ENCODE measurements around the gene MTR. TPM values are rescaled to one million over a fixed set of nuclear protein-coding genes. Genes with fewer than 3 reads are reported as not detected.

The MTR gene
- total RNA-seq, 1 experiment from 2014 or later, result 54.6 TPM

DNA sequence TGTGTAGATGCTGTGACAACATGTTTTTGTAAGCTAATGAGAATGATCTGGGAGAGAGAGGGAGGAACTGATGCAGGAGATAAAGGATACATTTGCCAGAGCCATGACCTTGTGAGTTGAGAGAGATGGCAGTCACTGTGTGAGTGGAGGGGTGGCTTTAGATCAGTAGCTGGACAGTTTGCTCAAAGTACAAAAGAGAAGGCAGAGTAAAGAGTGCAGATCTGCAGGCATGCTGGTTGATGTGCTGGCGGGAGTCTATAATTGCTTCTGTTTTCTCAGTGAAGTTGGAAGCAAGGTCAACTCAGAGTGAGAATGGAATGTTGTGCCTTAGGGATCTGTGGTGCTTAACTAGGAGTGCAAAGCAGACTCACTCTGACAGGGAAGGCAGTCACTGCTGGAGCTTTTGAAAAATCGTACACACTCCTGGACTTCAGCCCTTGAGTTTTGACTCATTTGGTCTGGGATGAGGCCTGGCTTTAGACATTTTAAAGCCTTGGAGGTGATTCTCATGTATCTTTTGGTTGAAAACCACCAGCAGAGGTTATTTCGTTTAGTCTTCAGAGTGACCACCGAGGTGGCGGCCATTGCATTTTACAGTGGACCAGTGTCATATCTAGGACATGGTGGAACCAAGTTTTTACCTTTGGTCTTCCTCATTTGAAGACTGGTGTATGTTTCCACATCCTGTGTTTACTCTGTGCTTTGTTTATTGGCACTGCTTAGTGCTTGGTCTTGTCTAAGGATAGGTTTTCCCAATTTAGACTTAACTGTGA lies 49.6 kb downstream of the MTR start:
- Mint-ChIP-seq H3K9me3 (ENCODE audit: unreplicated experiment) (no peaks in the 10 kb centered on the region), H3K27me3 (ENCODE audit: insufficient read depth, unreplicated experiment) (no peaks in the 10 kb centered on the region), H3K27ac (ENCODE audit: low read depth, unreplicated experiment) (no peak overlapping the region), H3K36me3 (ENCODE audit: insufficient read depth, unreplicated experiment) (peaks cover 50% of the 10 kb centered on the region), H3K4me3 (ENCODE audit: unreplicated experiment) (no peak overlapping the region), H3K4me1 (ENCODE audit: insufficient read depth, unreplicated experiment) (no peaks in the 10 kb centered on the region)
- BruUV-seq (replicated peaks), result no TSS peak
- CTCF ChIA-PET, result interaction anchor here (0.7 to 0.9 kb wide), 2 partner anchors 24 to 46 kb away, joined by 3 to 5 read pairs; no protein-coding TSS in a partner anchor
- POLR2A ChIA-PET, result interaction anchor here (0.5 to 1.0 kb wide), 5 partner anchors 10 to 583 kb away, joined by 3 to 5 read pairs (median 3); no protein-coding TSS in a partner anchor
- no peak for DNase-seq (ENCODE audit: unreplicated experiment)
- intact Hi-C loops (cut with micrococcal nuclease), result no loop called here
- TF ChIP-seq, protein P1, sequence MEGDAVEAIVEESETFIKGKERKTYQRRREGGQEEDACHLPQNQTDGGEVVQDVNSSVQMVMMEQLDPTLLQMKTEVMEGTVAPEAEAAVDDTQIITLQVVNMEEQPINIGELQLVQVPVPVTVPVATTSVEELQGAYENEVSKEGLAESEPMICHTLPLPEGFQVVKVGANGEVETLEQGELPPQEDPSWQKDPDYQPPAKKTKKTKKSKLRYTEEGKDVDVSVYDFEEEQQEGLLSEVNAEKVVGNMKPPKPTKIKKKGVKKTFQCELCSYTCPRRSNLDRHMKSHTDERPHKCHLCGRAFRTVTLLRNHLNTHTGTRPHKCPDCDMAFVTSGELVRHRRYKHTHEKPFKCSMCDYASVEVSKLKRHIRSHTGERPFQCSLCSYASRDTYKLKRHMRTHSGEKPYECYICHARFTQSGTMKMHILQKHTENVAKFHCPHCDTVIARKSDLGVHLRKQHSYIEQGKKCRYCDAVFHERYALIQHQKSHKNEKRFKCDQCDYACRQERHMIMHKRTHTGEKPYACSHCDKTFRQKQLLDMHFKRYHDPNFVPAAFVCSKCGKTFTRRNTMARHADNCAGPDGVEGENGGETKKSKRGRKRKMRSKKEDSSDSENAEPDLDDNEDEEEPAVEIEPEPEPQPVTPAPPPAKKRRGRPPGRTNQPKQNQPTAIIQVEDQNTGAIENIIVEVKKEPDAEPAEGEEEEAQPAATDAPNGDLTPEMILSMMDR (IDR thresholded peaks at IDR 0.05; ENCODE audit: unreplicated experiment), result no peak

DNA sequence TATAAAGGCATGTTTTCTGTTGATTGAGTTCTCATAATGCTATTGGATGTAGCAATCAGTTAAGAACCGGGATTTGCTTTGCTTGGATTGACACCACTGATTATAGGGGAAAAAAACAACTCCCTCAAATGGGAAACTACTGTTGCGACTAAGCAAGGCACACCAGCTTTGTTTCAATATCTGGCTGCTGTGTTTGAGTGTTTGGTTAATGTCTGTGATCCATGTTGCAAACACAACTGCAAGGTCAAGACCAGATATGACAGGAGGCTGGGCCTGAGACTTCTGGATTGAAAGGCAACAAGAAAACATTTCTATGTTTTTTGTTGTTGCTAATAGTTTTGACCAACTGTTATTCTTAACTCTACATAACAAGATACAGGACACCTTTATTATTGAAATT lies 50.7 kb downstream of the MTR start:
- BruUV-seq (replicated peaks), result no TSS peak
- Mint-ChIP-seq H3K36me3 (ENCODE audit: insufficient read depth, unreplicated experiment) (peaks cover 49% of the 10 kb centered on the region), H3K4me1 (ENCODE audit: insufficient read depth, unreplicated experiment) (no peaks in the 10 kb centered on the region), H3K9me3 (ENCODE audit: unreplicated experiment) (no peaks in the 10 kb centered on the region), H3K27me3 (ENCODE audit: insufficient read depth, unreplicated experiment) (no peaks in the 10 kb centered on the region), H3K4me3 (ENCODE audit: unreplicated experiment) (no peak overlapping the region), H3K27ac (ENCODE audit: low read depth, unreplicated experiment) (no peak overlapping the region)
- TF ChIP-seq, protein P1 (IDR thresholded peaks at IDR 0.05; ENCODE audit: unreplicated experiment), result no peak
- no peak for DNase-seq (ENCODE audit: unreplicated experiment)
- intact Hi-C loops (cut with micrococcal nuclease), result no loop called here
- ChIA-PET CTCF (no interaction called here), POLR2A (no interaction called here)

DNA sequence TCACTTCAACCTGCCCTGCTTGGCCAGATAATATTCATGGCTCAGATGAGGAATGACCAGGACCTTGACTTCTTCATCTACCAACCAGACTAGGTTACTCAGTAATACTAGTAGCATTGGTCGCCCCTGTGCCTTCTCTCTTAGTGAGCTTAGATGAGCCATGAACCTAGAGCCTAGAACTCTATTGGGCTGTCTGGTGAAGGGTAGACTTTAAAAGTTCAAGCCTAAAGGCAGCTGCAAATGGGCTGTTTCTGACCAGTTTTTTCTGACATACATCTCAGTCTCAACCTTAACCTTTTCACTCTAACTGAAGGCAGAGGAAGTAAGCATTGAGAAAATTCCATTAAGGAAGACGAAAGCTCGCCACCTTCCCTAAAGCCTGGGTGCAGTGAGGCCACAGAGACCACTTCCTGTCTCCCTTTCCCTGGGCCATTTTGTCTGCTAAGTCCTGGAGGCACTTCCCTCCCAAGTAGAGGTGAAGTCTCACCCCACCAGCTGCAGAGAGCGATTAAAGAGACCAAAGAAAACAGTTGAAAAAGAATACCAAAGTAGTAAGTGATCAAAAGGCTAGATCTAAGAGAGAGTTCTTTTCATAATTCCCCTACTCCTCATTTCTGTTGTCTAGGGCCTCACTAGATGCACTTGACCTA lies 53.3 kb downstream of the MTR start:
- Mint-ChIP-seq H3K4me3 (ENCODE audit: unreplicated experiment) (no peak overlapping the region), H3K9me3 (ENCODE audit: unreplicated experiment) (no peaks in the 10 kb centered on the region), H3K27me3 (ENCODE audit: insufficient read depth, unreplicated experiment) (no peaks in the 10 kb centered on the region), H3K27ac (ENCODE audit: low read depth, unreplicated experiment) (no peak overlapping the region), H3K36me3 (ENCODE audit: insufficient read depth, unreplicated experiment) (peaks cover 56% of the 10 kb centered on the region), H3K4me1 (ENCODE audit: insufficient read depth, unreplicated experiment) (no peaks in the 10 kb centered on the region)
- ChIA-PET POLR2A (no interaction called here), CTCF (interaction anchor here (0.7 to 1.4 kb wide), 8 partner anchors 8 to 539 kb away, joined by 3 to 5 read pairs (median 3); no protein-coding TSS in a partner anchor)
- BruUV-seq (replicated peaks), result no TSS peak
- intact Hi-C loops (cut with micrococcal nuclease), result no loop called here
- DNase-seq (ENCODE audit: unreplicated experiment), result no peak
- TF ChIP-seq, protein P1 (IDR thresholded peaks at IDR 0.05; ENCODE audit: unreplicated experiment), result no peak

Data from MCF 10A (cell line).